Common myeloid progenitor, CD34-positive (primary cell): ENCODE data around the gene LYAR.
A peak's percentile ranks its signal among the peaks of the same experiment; 100 is the strongest.
"Not testable (repeated sequence)": the region's sequence is repeated elsewhere in the genome, so short reads cannot be mapped to it uniquely, and the experiment has no call there.

Experiments used
- CTCF ChIA-PET: fragments of 350-600 bp; sonication (Branson Sonifier 250); formaldehyde crosslinking; loops from one replicate; lab custom pipeline; 2021; ENCODE audit warnings: antibody characterized with exemption; lab: Charles Lee
- POLR2A ChIA-PET: fragments of 350-600 bp; sonication (Branson Sonifier 250); formaldehyde crosslinking; loops from one replicate; lab custom pipeline; 2021; ENCODE audit warnings: antibody characterized with exemption; lab: Charles Lee
- DNase-seq, 3 donors: peaks; one replicate each; pipeline versions ENCODE4 v3.0.0 to v3.0.0-alpha.2; 2013
- H3K27ac ChIP-seq, 2 experiments: 1 replicate in 1 of 2; 2 replicates in 1 of 2; pipeline ENCODE4 v1.7.0; 2013; ENCODE audit warnings: inconsistent platforms in 2 of 2, low read length in 2 of 2, mild to moderate bottlenecking in 2 of 2, low read depth in 1 of 2, moderate library complexity in 1 of 2; ENCODE audit not compliant: severe bottlenecking in 2 of 2, insufficient read depth in 1 of 2, poor library complexity in 1 of 2
- H3K27me3 ChIP-seq, 5 experiments: replicated peaks in 2 of 5; 1 replicate in 3 of 5; 2 replicates in 2 of 5; pipeline versions ENCODE4 v1.6.1 to v1.7.0; 2013; ENCODE audit warnings: low read length in 4 of 5, mild to moderate bottlenecking in 2 of 5, moderate library complexity in 2 of 5, inconsistent platforms in 1 of 5; ENCODE audit not compliant: insufficient read depth in 5 of 5, control insufficient read depth in 4 of 5
- H3K36me3 ChIP-seq, 4 experiments: 1 replicate in 2 of 4; 2 replicates in 2 of 4; pipeline versions ENCODE4 v1.6.1 to v1.7.0; 2013; ENCODE audit warnings: low read length in 3 of 4, control low read depth in 1 of 4, mild to moderate bottlenecking in 1 of 4; ENCODE audit not compliant: control insufficient read depth in 4 of 4, insufficient read depth in 4 of 4
- H3K4me1 ChIP-seq, 4 experiments: 1 replicate in 3 of 4; 2 replicates in 1 of 4; pipeline versions ENCODE4 v1.6.1 to v1.7.1; 2013; ENCODE audit warnings: low read length in 3 of 4, mild to moderate bottlenecking in 3 of 4, control low read depth in 1 of 4, inconsistent platforms in 1 of 4, moderate library complexity in 1 of 4; ENCODE audit not compliant: control insufficient read depth in 4 of 4, insufficient read depth in 4 of 4; ENCODE audit errors: control extremely low read depth in 1 of 4
- H3K4me3 ChIP-seq, 7 experiments: 1 replicate in 4 of 7; 2 replicates in 3 of 7; pipeline versions ENCODE4 v1.5.1 to v1.7.0; 2013; ENCODE audit warnings: mild to moderate bottlenecking in 7 of 7, low read length in 6 of 7, moderate library complexity in 6 of 7, inconsistent platforms in 2 of 7, low read depth in 2 of 7, control low read depth in 1 of 7; ENCODE audit not compliant: insufficient read depth in 4 of 7, control insufficient read depth in 1 of 7; ENCODE audit errors: extremely low read depth in 1 of 7
- H3K9me3 ChIP-seq, 5 experiments: 1 replicate in 4 of 5; 2 replicates in 1 of 5; pipeline versions ENCODE4 v1.6.1 to v1.7.1; 2013; ENCODE audit warnings: low read length in 4 of 5, mild to moderate bottlenecking in 2 of 5, inconsistent platforms in 1 of 5, low read depth in 1 of 5, moderate library complexity in 1 of 5; ENCODE audit not compliant: control insufficient read depth in 4 of 5, insufficient read depth in 2 of 5; ENCODE audit errors: control extremely low read depth in 1 of 5
- WGBS: methylation state at CpG from one replicate; pipeline ENCODE4 v1.1.5; 2013; ENCODE audit not compliant: insufficient coverage; 5-methylcytosine and 5-hydroxymethylcytosine counted together

Gene LYAR

DNA sequence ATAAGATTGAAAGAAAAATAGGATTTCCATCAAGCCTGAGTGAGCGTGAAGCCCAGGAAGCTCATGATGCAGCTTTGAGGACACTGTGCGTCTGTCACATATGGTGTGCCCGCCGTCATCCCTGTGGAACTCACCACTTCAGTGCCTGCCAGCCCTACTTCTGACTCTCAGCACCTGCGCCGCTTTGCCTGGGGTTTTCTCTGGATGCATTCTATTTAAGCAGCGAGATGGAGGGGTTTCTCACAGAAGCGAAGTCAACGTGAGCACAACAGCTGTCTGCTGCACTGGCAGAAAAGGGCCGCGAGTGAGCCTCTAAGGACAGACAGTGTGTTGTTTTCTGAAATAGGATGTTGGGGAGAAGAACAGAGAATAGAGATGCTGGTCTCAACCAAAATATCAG is 35.8 kb downstream of the LYAR start:
- Histone ChIP-seq H3K36me3 (no peaks in the 10 kb centered on the region), H3K27ac (no peak overlapping the region), H3K4me3 (no peak overlapping the region), H3K4me1 (no peaks in the 10 kb centered on the region), H3K9me3 (no peaks in the 10 kb centered on the region), H3K27me3 (peaks cover 3 to 13% (median 9%) of the 10 kb centered on the region in 5 experiments)
- 86% methylated on average over 10 of the region's 11 CpGs for WGBS
- DNase-seq = no peak
- ChIA-PET POLR2A (no interaction called here), CTCF (interaction anchor here (1.0 to 2.1 kb wide), 2 partner anchors 14 to 82 kb away, joined by 4 to 5 read pairs; no protein-coding TSS in a partner anchor)

DNA sequence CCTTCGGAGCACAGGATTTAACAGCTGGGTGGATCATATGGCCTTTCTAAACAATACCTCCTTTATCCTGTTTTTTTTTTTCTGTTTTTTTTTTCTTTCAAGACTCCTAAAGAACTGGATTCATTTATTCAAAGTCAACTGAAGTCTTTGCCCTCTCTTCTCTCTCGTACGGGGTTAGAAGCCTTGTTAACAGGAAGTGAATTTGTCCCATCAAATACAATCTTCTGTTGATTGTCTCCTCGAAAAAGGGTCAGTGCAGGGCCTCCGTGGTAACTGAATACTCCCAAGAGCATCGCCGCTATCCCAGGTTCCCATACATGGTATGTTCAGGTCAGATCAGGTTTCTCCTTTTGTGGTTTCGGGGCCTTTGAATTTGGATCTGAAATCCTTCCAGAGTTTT is 40.1 kb downstream of the LYAR start:
- WGBS = 96% methylated on average over 7 of the region's 8 CpGs
- DNase-seq = no peak
- CTCF ChIA-PET = interaction anchor here (2.0 kb wide), 1 partner anchor 10 kb away, joined by 14 read pairs; no protein-coding TSS in a partner anchor
- POLR2A ChIA-PET = no interaction called here
- H3K36me3 ChIP-seq = peaks cover 2 to 7% (median 6%) of the 10 kb centered on the region in 4 experiments
- H3K4me1 ChIP-seq = peaks cover 8 to 18% (median 12%) of the 10 kb centered on the region in 4 experiments
- no peaks in the 10 kb centered on the region for H3K9me3 ChIP-seq
- H3K4me3 ChIP-seq = no peak overlapping the region
- H3K27me3 ChIP-seq = peaks cover 3 to 10% (median 4%) of the 10 kb centered on the region in 5 experiments
- H3K27ac ChIP-seq = no peak overlapping the region

DNA sequence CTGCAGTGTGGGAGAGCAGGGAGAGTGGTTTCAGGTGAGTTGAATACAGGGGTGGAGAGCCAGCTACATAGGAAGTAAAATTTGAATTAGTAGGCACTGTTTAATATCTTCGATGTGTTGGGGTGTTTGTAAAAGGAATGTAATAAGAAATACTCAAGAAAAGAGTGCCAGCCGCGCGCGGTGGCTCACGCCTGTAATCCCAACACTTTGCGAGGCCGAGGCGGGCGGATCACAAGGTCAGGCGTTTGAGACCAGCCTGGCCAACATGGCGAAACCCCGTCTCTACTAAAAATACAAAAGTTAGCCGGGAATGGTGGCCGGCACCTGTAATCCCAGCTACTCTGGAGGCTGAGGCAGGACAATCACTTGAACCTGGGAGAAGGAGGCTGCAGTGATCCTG is 40.6 kb downstream of the LYAR start:
- H3K27me3 ChIP-seq, POLR2A ChIA-PET, H3K9me3 ChIP-seq, DNase-seq, H3K4me3 ChIP-seq: not testable (repeated sequence)
- Histone ChIP-seq H3K36me3 (peaks cover 6 to 12% (median 8%) of the 10 kb centered on the region in 4 experiments), H3K4me1 (peaks cover 8 to 18% (median 12%) of the 10 kb centered on the region in 4 experiments), H3K27ac (peak overlapping the region in 1 of 2 experiments; percentile 97)
- over 99% methylated on average over 15 of the region's 15 CpGs for WGBS
- CTCF ChIA-PET = interaction anchor here (0.7 to 2.0 kb wide), 2 partner anchors 10 to 66 kb away, joined by 3 to 14 read pairs; no protein-coding TSS in a partner anchor

DNA sequence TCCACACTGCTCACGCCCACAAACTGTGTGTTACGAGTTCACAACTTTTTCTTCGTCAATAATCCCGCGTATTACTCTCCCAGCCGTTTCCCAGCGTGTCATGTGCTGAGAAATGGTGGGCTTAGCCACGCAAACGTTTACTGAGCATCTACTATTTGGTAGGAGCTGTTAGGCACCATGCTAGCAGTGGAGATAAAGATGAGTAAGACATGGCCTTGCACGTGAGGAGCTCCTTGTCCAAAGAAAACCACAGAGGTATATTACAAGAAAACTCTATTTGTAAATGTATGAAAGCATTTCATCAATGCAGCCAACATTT is 41.1 kb downstream of the LYAR start:
- CTCF ChIA-PET = interaction anchor here (0.7 to 2.0 kb wide), 7 partner anchors 11 to 89 kb away, joined by 3 to 14 read pairs (median 4); no protein-coding TSS in a partner anchor
- peaks cover 8 to 15% (median 11%) of the 10 kb centered on the region in 4 experiments for H3K36me3 ChIP-seq
- H3K4me3 ChIP-seq = peak overlapping the region in 6 of 7 experiments; percentile 86 to 99 (median 91)
- no peak for DNase-seq
- POLR2A ChIA-PET = no interaction called here
- no peaks in the 10 kb centered on the region for H3K9me3 ChIP-seq
- H3K27me3 ChIP-seq = peaks cover 3 to 4% (median 3%) of the 10 kb centered on the region in 5 experiments
- H3K4me1 ChIP-seq = peaks cover 8 to 18% (median 12%) of the 10 kb centered on the region in 4 experiments
- H3K27ac ChIP-seq = peak overlapping the region; percentile 90 to 97
- WGBS = 45% methylated on average over 9 of the region's 10 CpGs

- H3K27ac ChIP-seq = peak within 1 kb of the TSS; percentile 90 to 97
- WGBS = 3% methylated on average over 56 of the region's 62 CpGs
- ChIA-PET CTCF (interaction anchor here (1.0 to 2.0 kb wide), 7 partner anchors 11 to 90 kb away, joined by 3 to 14 read pairs (median 4); no protein-coding TSS in a partner anchor), POLR2A (interaction anchor here (0.6 to 1.0 kb wide), 2 partner anchors 25 to 71 kb away, joined by 3 to 4 read pairs; no protein-coding TSS in a partner anchor)
- no peaks in the 10 kb centered on the region for H3K9me3 ChIP-seq
- H3K4me3 ChIP-seq = peak within 1 kb of the TSS; percentile 86 to 99 (median 90)
- peaks cover 9 to 21% (median 17%) of the 10 kb centered on the region in 4 experiments for H3K36me3 ChIP-seq
- peak; percentile 94 to 96 (median 96) for DNase-seq
- peaks cover 2 to 4% (median 3%) of the 10 kb centered on the region in 5 experiments for H3K27me3 ChIP-seq
- H3K4me1 ChIP-seq = peaks cover 8 to 18% (median 12%) of the 10 kb centered on the region in 4 experiments
Observed at GRCh38 chr4:4248029-4248884, 41.7 kb downstream of the LYAR start, which contains the start of gene TMEM128. Gene TMEM128, minus strand, starts transcription at chr4:4248223. Its CDS starts 21 bp downstream, at chr4:4248202.

GRCh38 chr4:4247696-4248028 is 42.3 kb downstream of the LYAR start:
- no peaks in the 10 kb centered on the region for H3K9me3 ChIP-seq
- peak overlapping the region; percentile 86 to 99 (median 90) for H3K4me3 ChIP-seq
- H3K4me1 ChIP-seq = peaks cover 8 to 18% (median 12%) of the 10 kb centered on the region in 4 experiments
- peak overlapping the region; percentile 90 to 97 for H3K27ac ChIP-seq
- peak in 2 of 3 donors; percentile 68 to 79 for DNase-seq
- 0% methylated on average over 10 of the region's 12 CpGs for WGBS
- POLR2A ChIA-PET = interaction anchor here (0.6 to 1.0 kb wide), 2 partner anchors 26 to 71 kb away, joined by 3 to 4 read pairs; no protein-coding TSS in a partner anchor
- H3K36me3 ChIP-seq = peaks cover 9 to 22% (median 17%) of the 10 kb centered on the region in 4 experiments
- CTCF ChIA-PET = interaction anchor here (1.1 to 2.0 kb wide), 6 partner anchors 12 to 88 kb away, joined by 3 to 14 read pairs (median 4); no protein-coding TSS in a partner anchor
- H3K27me3 ChIP-seq = peaks cover 0 to 4% (median 3%) of the 10 kb centered on the region in 5 experiments
